B cell (primary cell): ENCODE data around the gene CS. TPM values are rescaled to one million over a fixed set of nuclear protein-coding genes. Genes with fewer than 3 reads are reported as not detected.

ENCODE experiments used
- ATAC-seq: fragments of 200-7000 bp; cut with Tn5 transposase; one replicate; pipeline ENCODE4 v1.10.0; 2021; ENCODE audit warnings: low read depth, mild to moderate bottlenecking, moderate number of reproducible peaks, moderate library complexity
- CTCF ChIA-PET: fragments of 350-600 bp; sonication (Branson Sonifier 250); formaldehyde crosslinking; loops from one replicate; lab custom pipeline; 2021; ENCODE audit warnings: antibody characterized with exemption, inconsistent platforms; lab: Charles Lee
- POLR2A ChIA-PET: fragments of 350-600 bp; sonication (Branson Sonifier 250); formaldehyde crosslinking; loops from one replicate; lab custom pipeline; 2021; ENCODE audit warnings: antibody characterized with exemption; lab: Charles Lee
- DNase-seq: peaks from one replicate; pipeline ENCODE4 v3.0.0; 2013
- H2AFZ ChIP-seq: 2 replicates; pipeline ENCODE4 v1.6.1; 2012; ENCODE audit warnings: mild to moderate bottlenecking, low read depth, low read length; ENCODE audit not compliant: insufficient read depth, poor library complexity, severe bottlenecking
- H3K27ac ChIP-seq, 2 donors: 1 replicate in 1 of 2; 2 replicates in 1 of 2; pipeline ENCODE4 v1.5.1; 2012 to 2013; ENCODE audit warnings: low read length in 2 of 2, mild to moderate bottlenecking in 2 of 2, moderate library complexity in 1 of 2
- H3K27me3 ChIP-seq, 4 experiments: fragments of 200-600 bp in 1 of 4; sonication (generic) in 1 of 4; replicated peaks in 1 of 4; 1 replicate in 2 of 4; 2 replicates in 2 of 4; pipeline versions ENCODE4 v1.6.1 to v1.7.0; 2013 to 2016; ENCODE audit warnings: low read length in 3 of 4, mild to moderate bottlenecking in 2 of 4, mixed read lengths in 1 of 4, moderate library complexity in 1 of 4; ENCODE audit not compliant: insufficient read depth in 4 of 4, control insufficient read depth in 3 of 4; ENCODE audit errors: control extremely low read depth in 1 of 4
- H3K36me3 ChIP-seq, 2 experiments: replicated peaks in 1 of 2; 1 replicate in 1 of 2; 2 replicates in 1 of 2; pipeline versions ENCODE4 v1.6.1 to v1.7.1; 2013; ENCODE audit warnings: low read length in 1 of 2; ENCODE audit not compliant: insufficient read depth in 2 of 2, control insufficient read depth in 1 of 2; ENCODE audit errors: control extremely low read depth in 1 of 2, extremely low read depth in 1 of 2
- H3K4me1 ChIP-seq, 2 donors: fragments of 200-600 bp in 1 of 2; sonication (generic) in 1 of 2; 1 replicate in 1 of 2; 2 replicates in 1 of 2; pipeline versions ENCODE4 v1.5.1 to v1.6.1; 2013 to 2017; ENCODE audit warnings: low read length in 2 of 2; ENCODE audit not compliant: control insufficient read depth in 2 of 2, insufficient read depth in 2 of 2
- H3K4me2 ChIP-seq: replicated peaks from 2 replicates; pipeline ENCODE3; 2012; ENCODE audit warnings: mild to moderate bottlenecking, low read depth, low read length; ENCODE audit not compliant: poor library complexity, severe bottlenecking
- H3K4me3 ChIP-seq, 5 experiments: fragments of 200-600 bp in 1 of 5; sonication (generic) in 1 of 5; 1 replicate in 3 of 5; 2 replicates in 2 of 5; pipeline versions ENCODE4 v1.5.1 to v1.7.0; 2011 to 2016; ENCODE audit warnings: low read length in 4 of 5, mild to moderate bottlenecking in 4 of 5, low read depth in 2 of 5, control low read depth in 1 of 5, moderate library complexity in 1 of 5; ENCODE audit not compliant: insufficient read depth in 1 of 5; ENCODE audit errors: control extremely low read depth in 1 of 5, extremely low read depth in 1 of 5
- H3K79me2 ChIP-seq: fragments of 200-600 bp; sonication (generic); one replicate; pipeline ENCODE4 v1.6.0; 2016; ENCODE audit warnings: low read length; ENCODE audit not compliant: control insufficient read depth, insufficient read depth
- H3K9ac ChIP-seq: fragments of 200-600 bp; sonication (generic); 2 replicates; pipeline ENCODE4 v1.6.1; 2017; ENCODE audit warnings: mild to moderate bottlenecking, low read length, moderate library complexity
- H3K9me3 ChIP-seq, 3 donors: one replicate each; pipeline versions ENCODE4 v1.6.1 to v1.7.1; 2013; ENCODE audit warnings: low read length in 2 of 3; ENCODE audit not compliant: control insufficient read depth in 2 of 3, insufficient read depth in 1 of 3; ENCODE audit errors: control extremely low read depth in 1 of 3
- H4K20me1 ChIP-seq: 2 replicates; pipeline ENCODE4 v1.6.0; 2012; ENCODE audit warnings: mild to moderate bottlenecking, low read length; ENCODE audit not compliant: insufficient read depth, control insufficient read depth, poor library complexity, severe bottlenecking
- H3K27ac Mint-ChIP-seq: one replicate; pipeline ENCODE4 v1.8.0; 2021; ENCODE audit warnings: mixed read lengths
- H3K27me3 Mint-ChIP-seq: one replicate; pipeline ENCODE4 v1.8.0; 2021; ENCODE audit warnings: mixed read lengths
- H3K4me1 Mint-ChIP-seq: one replicate; pipeline ENCODE4 v1.8.0; 2021; ENCODE audit warnings: mixed read lengths
- H3K4me3 Mint-ChIP-seq: one replicate; pipeline ENCODE4 v1.8.0; 2021; ENCODE audit warnings: mixed read lengths
- H3K9me3 Mint-ChIP-seq: one replicate; pipeline ENCODE4 v1.8.0; 2022; ENCODE audit warnings: mixed read lengths; ENCODE audit not compliant: insufficient read depth
- EZH2 ChIP-seq: IDR thresholded peaks from 2 replicates; pipeline ENCODE4 v1.6.1; 2012; ENCODE audit warnings: borderline replicate concordance, low read depth, mild to moderate bottlenecking, moderate library complexity, low read length; ENCODE audit not compliant: insufficient read depth, poor library complexity, severe bottlenecking
- WGBS: methylation state at CpG from one replicate; pipeline ENCODE4 v1.1.5; 2013; ENCODE audit warnings: missing lambda C conversion rate; ENCODE audit not compliant: insufficient coverage; 5-methylcytosine and 5-hydroxymethylcytosine counted together
- intact Hi-C: fragments of 100-400 bp; cut with micrococcal nuclease; formaldehyde crosslinking; loops from one replicate; pipeline ENCODE4 v1.10.0; 2022
- polyA plus RNA-seq: library from polyadenylated mRNA; depleted of rRNA; stranded (reverse); fragments of >200 nt; gene quantifications from 2 replicates; pipeline ENCODE4 v1.2.3, GENCODE V29; 2012
- total RNA-seq, 2 donors: library from RNA; stranded (reverse); fragments of 120-200 nt in 1 of 2; gene quantifications; 1 replicate in 1 of 2; 2 replicates in 1 of 2; pipeline versions ENCODE4 v1.2.3 to v1.2.4, GENCODE V29; 2013 to 2022
- TF ChIP-seq, protein P1 (sequence below): fragments of 200-600 bp; IDR thresholded peaks from one replicate; pipeline ENCODE4 v1.8.0; 2022; ENCODE audit warnings: antibody characterized with exemption, mild to moderate bottlenecking

Gene CS
- total and polyA plus RNA-seq, 2 donors (not counting 1 experiment from before 2014, with no cell fraction given), result 114 to 154 TPM

DNA sequence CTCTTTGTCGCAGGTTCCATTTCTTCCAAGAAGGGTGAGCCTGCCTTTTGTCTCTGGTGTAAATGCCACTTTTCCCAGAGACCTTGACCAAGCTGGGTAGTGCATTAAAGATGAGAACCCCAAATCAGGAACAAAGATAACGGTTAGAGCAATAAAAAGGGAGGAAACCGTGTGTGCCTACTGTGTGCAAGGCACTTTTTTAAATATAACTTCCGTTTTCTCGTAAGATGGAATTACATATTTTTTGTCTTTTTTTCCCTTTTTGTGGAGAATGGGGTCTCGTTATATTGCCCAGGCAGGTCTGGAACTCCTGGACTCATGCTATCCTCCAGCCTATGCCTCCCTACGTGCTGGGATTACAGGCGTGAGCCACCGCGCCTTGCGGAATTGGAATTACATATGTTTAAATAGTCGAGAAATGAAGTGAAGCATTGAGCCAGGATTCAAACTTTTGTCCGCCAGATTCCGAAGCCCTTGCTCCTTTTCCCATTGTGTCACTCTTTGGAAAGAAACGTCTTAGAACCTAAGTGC, 76.5 kb downstream of the CS start:
- Histone ChIP-seq H3K4me3 (peak overlapping the region; percentile 41 to 71 (median 62)), H4K20me1 (peaks cover 8% of the 10 kb centered on the region), H3K4me1 (peaks cover 26 to 48% of the 10 kb centered on the region in 2 donors), H3K79me2 (peaks cover 39% of the 10 kb centered on the region), H3K36me3 (no peaks in the 10 kb centered on the region), H3K27ac (peak overlapping the region; percentile 53 to 79), H2AFZ (peak overlapping the region; percentile 90), H3K4me2 (peak overlapping the region; percentile 82), H3K9ac (peak overlapping the region; percentile 68), H3K9me3 (no peaks in the 10 kb centered on the region), H3K27me3 (no peaks in the 10 kb centered on the region)
- DNase-seq (no peak), ATAC-seq (no peak)
- WGBS, result 17% methylated on average over 5 of the region's 15 CpGs
- Mint-ChIP-seq H3K27me3 (no peaks in the 10 kb centered on the region), H3K9me3 (no peaks in the 10 kb centered on the region), H3K27ac (peak overlapping the region; percentile 87), H3K4me3 (peak overlapping the region; percentile 100), H3K4me1 (peaks cover 47% of the 10 kb centered on the region)
- ChIA-PET CTCF (interaction anchor here (0.6 to 4.6 kb wide), 10 partner anchors 17 to 277 kb away, joined by 3 to 126 read pairs (median 10); partner anchors contain the start of genes ESYT1, SMARCC2 and ZC3H10), POLR2A (interaction anchor here (0.7 to 4.1 kb wide), 4 partner anchors 16 to 226 kb away, joined by 3 to 65 read pairs (median 22); partner anchors contain the start of genes SMARCC2 and ZC3H10)
- intact Hi-C loops, result loop anchor here (1.0 kb wide), 8 partner anchors 17 to 241 kb away; partner anchors contain the start of genes ANKRD52, COQ10A and CS
- no peak for TF ChIP-seq EZH2
- TF ChIP-seq, protein P1, sequence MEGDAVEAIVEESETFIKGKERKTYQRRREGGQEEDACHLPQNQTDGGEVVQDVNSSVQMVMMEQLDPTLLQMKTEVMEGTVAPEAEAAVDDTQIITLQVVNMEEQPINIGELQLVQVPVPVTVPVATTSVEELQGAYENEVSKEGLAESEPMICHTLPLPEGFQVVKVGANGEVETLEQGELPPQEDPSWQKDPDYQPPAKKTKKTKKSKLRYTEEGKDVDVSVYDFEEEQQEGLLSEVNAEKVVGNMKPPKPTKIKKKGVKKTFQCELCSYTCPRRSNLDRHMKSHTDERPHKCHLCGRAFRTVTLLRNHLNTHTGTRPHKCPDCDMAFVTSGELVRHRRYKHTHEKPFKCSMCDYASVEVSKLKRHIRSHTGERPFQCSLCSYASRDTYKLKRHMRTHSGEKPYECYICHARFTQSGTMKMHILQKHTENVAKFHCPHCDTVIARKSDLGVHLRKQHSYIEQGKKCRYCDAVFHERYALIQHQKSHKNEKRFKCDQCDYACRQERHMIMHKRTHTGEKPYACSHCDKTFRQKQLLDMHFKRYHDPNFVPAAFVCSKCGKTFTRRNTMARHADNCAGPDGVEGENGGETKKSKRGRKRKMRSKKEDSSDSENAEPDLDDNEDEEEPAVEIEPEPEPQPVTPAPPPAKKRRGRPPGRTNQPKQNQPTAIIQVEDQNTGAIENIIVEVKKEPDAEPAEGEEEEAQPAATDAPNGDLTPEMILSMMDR, result no peak

DNA sequence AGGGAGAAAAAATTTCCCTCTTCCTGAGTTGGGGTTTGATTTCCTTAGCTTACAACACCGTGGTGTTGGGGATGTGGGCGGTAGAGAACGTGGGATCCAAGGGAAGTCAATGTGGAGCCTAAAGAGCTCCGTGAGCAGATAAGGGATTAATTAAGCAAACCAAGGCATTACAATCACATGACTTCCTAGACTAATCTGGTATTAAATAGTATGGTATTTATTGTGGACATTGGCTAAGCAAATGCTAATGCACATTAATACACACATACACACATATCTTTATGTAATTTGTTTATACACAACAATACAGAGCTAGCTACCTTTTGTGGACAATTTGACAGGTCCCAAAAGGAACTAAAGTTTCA, 77.6 kb downstream of the CS start:
- ChIA-PET POLR2A (interaction anchor here (0.6 to 4.1 kb wide), 18 partner anchors 15 to 906 kb away, joined by 3 to 65 read pairs (median 4); partner anchors contain the start of genes ANKRD52, CNPY2, COQ10A and ESYT1), CTCF (interaction anchor here (0.7 to 4.6 kb wide), 23 partner anchors 9 to 484 kb away, joined by 3 to 126 read pairs (median 6); partner anchors contain the start of genes ANKRD52, COQ10A, ESYT1 and SMARCC2)
- peaks cover 26 to 48% of the 10 kb centered on the region in 2 donors for H3K4me1 ChIP-seq
- H3K9ac ChIP-seq, result peak overlapping the region; percentile 99
- intact Hi-C loops, result no loop called here
- no peaks in the 10 kb centered on the region for H3K9me3 ChIP-seq
- Mint-ChIP-seq H3K27me3 (no peaks in the 10 kb centered on the region), H3K4me3 (peak overlapping the region; percentile 100), H3K27ac (peak overlapping the region; percentile 100), H3K9me3 (no peaks in the 10 kb centered on the region), H3K4me1 (peaks cover 49% of the 10 kb centered on the region)
- no CpG with 5 or more reads among the region's 4 CpGs for WGBS
- no peaks in the 10 kb centered on the region for H3K36me3 ChIP-seq
- H3K79me2 ChIP-seq, result peaks cover 50% of the 10 kb centered on the region
- DNase-seq (no peak), ATAC-seq (no peak)
- TF ChIP-seq EZH2, result no peak
- TF ChIP-seq, protein P1, result no peak
- peak overlapping the region; percentile 98 for H3K4me2 ChIP-seq
- H3K27me3 ChIP-seq, result no peaks in the 10 kb centered on the region
- H3K4me3 ChIP-seq, result peak overlapping the region; percentile 56 to 100 (median 99)
- peak overlapping the region; percentile 83 for H2AFZ ChIP-seq
- H4K20me1 ChIP-seq, result peaks cover 16% of the 10 kb centered on the region
- H3K27ac ChIP-seq, result peak overlapping the region; percentile 73 to 99
